HG03108 (cell line): ENCODE results near the gene GATB.

Experiments
- ATAC-seq: cut with Tn5 transposase; IDR thresholded peaks from one replicate; pipeline ENCODE4 v1.9.1; 2021; ENCODE audit warnings: moderate library complexity; ENCODE audit not compliant: unreplicated experiment

The GATB gene

GRCh38 chr4:151702256-151702655 lies 58.6 kb downstream of the GATB start:
- ATAC-seq, result no peak

GRCh38 chr4:151700566-151701316 lies 60.1 kb downstream of the GATB start:
- no peak for ATAC-seq

- ATAC-seq, result no peak
These were observed 62.6 kb downstream of the GATB start for GRCh38 chr4:151698213-151698612.

GRCh38 chr4:151694961-151695720 lies 65.7 kb downstream of the GATB start:
- no peak for ATAC-seq

GRCh38 chr4:151692821-151693673 lies 67.8 kb downstream of the GATB start:
- ATAC-seq, result no peak

- ATAC-seq, result no peak
These were observed 68.4 kb downstream of the GATB start for GRCh38 chr4:151692443-151692782.

- ATAC-seq, result no peak
These were observed 69.0 kb downstream of the GATB start for GRCh38 chr4:151691639-151692442.

- ATAC-seq, result no peak
These were observed 69.9 kb downstream of the GATB start for GRCh38 chr4:151690876-151691275.

GRCh38 chr4:151690164-151690870 lies 70.5 kb downstream of the GATB start:
- no peak for ATAC-seq

- no peak for ATAC-seq
These were observed 71.4 kb downstream of the GATB start for GRCh38 chr4:151689211-151689991.

- no peak for ATAC-seq
These were observed 72.1 kb downstream of the GATB start for GRCh38 chr4:151688785-151689043.

GRCh38 chr4:151688003-151688784 lies 72.6 kb downstream of the GATB start:
- ATAC-seq, result no peak

GRCh38 chr4:151687021-151687640 lies 73.7 kb downstream of the GATB start:
- no peak for ATAC-seq

GRCh38 chr4:151685303-151685702 lies 75.5 kb downstream of the GATB start:
- ATAC-seq, result no peak

GRCh38 chr4:151681085-151681484 lies 79.7 kb downstream of the GATB start:
- no peak for ATAC-seq

GRCh38 chr4:151679231-151679630 lies 81.6 kb downstream of the GATB start:
- no peak for ATAC-seq

- no peak for ATAC-seq
These were observed 82.5 kb downstream of the GATB start for GRCh38 chr4:151678048-151678872.

GRCh38 chr4:151677193-151677592 lies 83.6 kb downstream of the GATB start:
- no peak for ATAC-seq
